GM13976 (cell line): ENCODE data around the gene TNFRSF1B.
"Not testable (repeated sequence)": the region's sequence is repeated elsewhere in the genome, so short reads cannot be mapped to it uniquely, and the experiment has no call there.

Experiments used
- DNase-seq: peaks from one replicate; pipeline ENCODE4 v3.0.0; 2012; ENCODE audit warnings: low spot score
- CTCF ChIP-seq: IDR thresholded peaks from 2 replicates; pipeline ENCODE4 v1.5.1; 2012; ENCODE audit warnings: borderline replicate concordance, mild to moderate bottlenecking; ENCODE audit not compliant: insufficient read depth; ENCODE audit errors: extremely low read depth, missing control alignments, control extremely low read depth
- in situ Hi-C: fragments of 300-500 bp; cut with MboI; formaldehyde crosslinking; loops from one replicate; pipeline ENCODE4 v1.12.0; 2022; ENCODE audit warnings: low sequenced_read_pairs, mixed read lengths, inconsistent platforms; ENCODE audit not compliant: unreplicated experiment

TNFRSF1B gene

GRCh38 chr1:12215118-12215961 lies 48.5 kb downstream of the TNFRSF1B start:
- no peak for TF ChIP-seq CTCF
- in situ Hi-C loops: no loop called here
- no peak for DNase-seq

- no peak for TF ChIP-seq CTCF
- in situ Hi-C loops: no loop called here
- no peak for DNase-seq
Observed at GRCh38 chr1:12219800-12220199, 53.0 kb downstream of the TNFRSF1B start.

GRCh38 chr1:12220890-12221289 lies 54.1 kb downstream of the TNFRSF1B start:
- no peak for TF ChIP-seq CTCF
- in situ Hi-C loops: no loop called here
- DNase-seq: no peak

- in situ Hi-C loops, DNase-seq: not testable (repeated sequence)
Observed at GRCh38 chr1:12222700-12223099, 55.9 kb downstream of the TNFRSF1B start.

GRCh38 chr1:12224092-12224491 lies 57.3 kb downstream of the TNFRSF1B start:
- in situ Hi-C loops, DNase-seq: not testable (repeated sequence)

GRCh38 chr1:12228979-12229378 lies 62.2 kb downstream of the TNFRSF1B start:
- no peak for DNase-seq
- in situ Hi-C loops: no loop called here
- no peak for TF ChIP-seq CTCF

- no peak for TF ChIP-seq CTCF
- no peak for DNase-seq
- in situ Hi-C loops: no loop called here
Observed at GRCh38 chr1:12229386-12229834, 62.6 kb downstream of the TNFRSF1B start.
